ENCODE measurements around the gene EIF5.

- TF ChIP-seq CTCF (IDR thresholded peaks at IDR 0.05; ENCODE audit: extremely low read depth in 1 of 2, insufficient read depth in 1 of 2, low read depth in 1 of 2, low read length in 2 of 2) = no peak
- TF ChIP-seq POLR2A (IDR thresholded peaks at IDR 0.05; ENCODE audit: low read depth, low read length) = no peak
Measured at GRCh38 chr14:103367995-103368394, 34.0 kb downstream of the EIF5 start.

All from endothelial cell of umbilical vein (primary cell).